Omental fat pad (tissue), 4 donors: ENCODE measurements around the gene CHM. TPM values are rescaled to one million over a fixed set of nuclear protein-coding genes. Genes with fewer than 3 reads are reported as not detected.
"Not testable (repeated sequence)": the region's sequence is repeated elsewhere in the genome, so short reads cannot be mapped to it uniquely, and the experiment has no call there.

Source experiments
- ATAC-seq: fragments of 150-250 bp; one replicate; pipeline ENCODE4 v1.9.1; 2016; ENCODE audit warnings: mild to moderate bottlenecking, moderate library complexity; ENCODE audit not compliant: low FRiP score
- DNase-seq: peaks from one replicate; pipeline ENCODE4 v3.0.0-alpha.2; 2019; ENCODE audit warnings: low spot score
- CTCF ChIP-seq, 3 donors: fragments of 450-650 bp; IDR thresholded peaks; one replicate each; pipeline ENCODE4 v1.5.1; 2016 to 2017; ENCODE audit warnings: antibody characterized with exemption in 3 of 3, mild to moderate bottlenecking in 3 of 3, moderate library complexity in 2 of 3
- total RNA-seq, 4 donors: library from RNA; depleted of rRNA; stranded (reverse); fragments of >200 nt; gene quantifications; one replicate each; pipeline ENCODE4 v1.1.0, GENCODE V29; 2016

The CHM gene
- total RNA-seq, 4 donors from 2014 or later = 13.0 to 21.1 (median 17.3) TPM

GRCh38 chrX:85977218-85977617, 70.1 kb downstream of the CHM start:
- DNase-seq (no peak), ATAC-seq (no peak)
- TF ChIP-seq CTCF (IDR thresholded peaks at IDR 0.05) = no peak

- ATAC-seq = not testable (repeated sequence)
Measured at GRCh38 chrX:85972351-85972750, 75.0 kb downstream of the CHM start.

GRCh38 chrX:85964744-85965143, 82.6 kb downstream of the CHM start:
- no peak for TF ChIP-seq CTCF (IDR thresholded peaks at IDR 0.05)
- ATAC-seq = no peak
- DNase-seq = no peak

More at GRCh38 chrX:85972351-85972750, 75.0 kb downstream of the CHM start:
- not testable (repeated sequence) for DNase-seq

- no peak for TF ChIP-seq CTCF (IDR thresholded peaks at IDR 0.05)
- DNase-seq (no peak), ATAC-seq (no peak)
Measured at GRCh38 chrX:85963736-85964135, 83.6 kb downstream of the CHM start.

GRCh38 chrX:85955510-85955909, 91.8 kb downstream of the CHM start:
- DNase-seq = no peak
- TF ChIP-seq CTCF (IDR thresholded peaks at IDR 0.05) = no peak
- ATAC-seq = no peak

- DNase-seq = not testable (repeated sequence)
Measured at GRCh38 chrX:85944751-85945150, 102.6 kb downstream of the CHM start.

GRCh38 chrX:85941275-85941674, 106.1 kb downstream of the CHM start:
- no peak for TF ChIP-seq CTCF (IDR thresholded peaks at IDR 0.05)
- ATAC-seq = no peak
- no peak for DNase-seq

More at GRCh38 chrX:85944751-85945150, 102.6 kb downstream of the CHM start:
- ATAC-seq = not testable (repeated sequence)

GRCh38 chrX:85939942-85940341, 107.4 kb downstream of the CHM start:
- DNase-seq, ATAC-seq: not testable (repeated sequence)

GRCh38 chrX:85934399-85934798, 113.0 kb downstream of the CHM start:
- ATAC-seq, DNase-seq: not testable (repeated sequence)
